ENCODE data around the gene PGR. TPM values are rescaled to one million over a fixed set of nuclear protein-coding genes. Genes with fewer than 3 reads are reported as not detected.

Gene PGR
- total RNA-seq, 4 donors from 2014 or later, result 1.9 to 7.0 (median 4.2) TPM

- TF ChIP-seq CTCF (IDR thresholded peaks at IDR 0.05; ENCODE audit: low read depth), result no peak
Measured at GRCh38 chr11:100991541-100991940, 138.1 kb downstream of the PGR start.

- TF ChIP-seq CTCF (IDR thresholded peaks at IDR 0.05; ENCODE audit: low read depth), result no peak
Measured at GRCh38 chr11:100990931-100991330, 138.7 kb downstream of the PGR start.

GRCh38 chr11:100984668-100985067, 144.9 kb downstream of the PGR start:
- TF ChIP-seq CTCF (IDR thresholded peaks at IDR 0.05; ENCODE audit: low read depth), result no peak

GRCh38 chr11:100981196-100981824, 148.3 kb downstream of the PGR start:
- no peak for TF ChIP-seq CTCF (IDR thresholded peaks at IDR 0.05; ENCODE audit: low read depth)

GRCh38 chr11:100980156-100980555, 149.5 kb downstream of the PGR start:
- no peak for TF ChIP-seq CTCF (IDR thresholded peaks at IDR 0.05; ENCODE audit: low read depth)

Data from subcutaneous adipose tissue (tissue), 4 donors.